Aortic smooth muscle cell (primary cell): Measurements from ENCODE around the gene P3R3URF. TPM values are rescaled to one million over a fixed set of nuclear protein-coding genes. Genes with fewer than 3 reads are reported as not detected.

Experiments used
- total RNA-seq: library from RNA; depleted of rRNA; stranded (reverse); fragments of >200 nt; gene quantifications from 2 replicates; pipeline ENCODE4 v1.2.3, GENCODE V29; 2014

Gene P3R3URF
- not detected in 2 replicates for total RNA-seq

DNA sequence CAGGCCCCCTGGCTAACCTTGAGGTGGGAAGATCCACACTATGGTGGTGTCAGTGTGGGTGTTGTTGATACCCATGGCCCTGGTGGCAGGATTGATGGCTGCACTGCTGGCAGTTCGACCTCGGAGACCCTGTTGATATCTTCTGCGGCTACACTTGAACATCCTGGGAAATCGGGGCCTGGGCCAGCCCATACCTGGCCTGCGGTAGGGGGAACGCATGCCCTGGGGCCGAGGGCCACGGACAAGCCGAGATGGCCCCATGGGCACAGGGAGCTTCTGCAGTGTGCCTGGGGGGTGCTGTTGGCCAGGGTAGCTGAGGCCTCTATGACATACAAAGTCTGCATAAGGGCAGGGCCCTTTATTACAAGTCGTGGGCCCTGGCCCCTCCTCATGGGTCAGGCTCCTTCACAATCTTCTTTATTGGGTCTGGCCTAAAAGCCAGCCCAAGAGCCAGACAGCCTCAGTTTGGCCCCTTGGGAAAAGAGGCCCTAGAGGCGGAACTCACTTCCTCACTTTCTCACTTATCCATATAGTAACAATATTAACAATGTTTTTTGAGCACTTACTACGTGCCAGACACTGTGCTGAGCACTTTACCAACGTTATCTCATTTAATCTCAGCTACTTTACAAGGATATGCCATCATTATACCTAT is at the start of gene P3R3URF:
P3R3URF (minus strand) TSS at position 278 of the 655 bp plus-strand sequence; CDS start at position 261, 17 bp downstream.

DNA sequence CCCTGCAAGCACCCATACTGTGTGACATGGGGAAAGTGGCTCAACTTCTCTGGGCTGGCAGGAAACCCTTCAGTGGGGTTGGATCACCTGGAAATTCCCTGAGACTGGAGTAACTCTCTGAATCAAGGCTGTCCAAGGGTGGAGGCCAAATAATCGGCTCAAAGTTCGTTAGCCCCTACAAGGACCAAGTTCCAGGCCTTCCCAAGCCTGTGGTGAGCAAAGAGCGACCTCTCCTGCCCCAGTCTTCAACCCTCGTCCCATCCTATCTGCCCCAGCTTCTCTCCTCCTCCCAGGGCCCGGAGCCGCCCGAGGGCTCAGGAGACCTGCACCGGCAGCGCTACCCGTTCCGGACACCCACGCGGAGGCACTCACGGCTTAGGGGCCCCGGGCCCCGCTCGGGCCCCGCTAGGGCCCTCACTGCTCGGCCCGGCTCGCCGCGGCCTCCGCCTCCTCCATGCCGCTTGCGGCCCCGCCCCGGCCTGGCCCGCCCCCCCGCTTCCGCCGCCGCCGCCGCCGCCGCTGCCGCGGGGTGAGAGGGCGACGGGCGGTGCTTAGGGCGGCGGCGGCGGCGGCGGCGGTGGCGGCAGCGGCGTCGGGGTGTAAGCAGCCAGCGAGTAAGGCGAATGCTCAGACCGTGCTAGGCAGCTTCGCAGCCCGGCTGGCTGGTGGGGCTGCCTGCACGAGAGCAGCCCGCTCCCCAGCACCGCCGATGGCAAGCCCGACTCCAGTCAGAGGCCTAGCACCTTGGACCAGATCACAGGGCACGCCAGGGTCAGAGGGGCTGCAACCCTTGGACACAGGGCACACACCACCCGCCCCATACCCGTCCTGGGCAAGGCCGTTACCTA is 21.9 kb upstream of the P3R3URF start, which contains the start of gene POMGNT1:
POMGNT1 (minus strand) TSS at position 471 of the 848 bp plus-strand sequence. CDS start 613 bp downstream, outside the sequence.

GRCh38 chr1:46174448-46175231 is 1.6 kb downstream of the P3R3URF start, which contains the start of gene TSPAN1:
Gene TSPAN1 (plus strand): TSS chr1:46175087. CDS start chr1:46181108, 6,021 bp downstream.

GRCh38 chr1:46132529-46133180 is 43.6 kb downstream of the P3R3URF start, which contains the start of gene PIK3R3:
Gene PIK3R3 (minus strand): TSS chr1:46132629. CDS start chr1:46131952, 677 bp downstream.

Other genes with a start within 250 kb of the P3R3URF start
- 9.4 and 10.9 TPM in 2 replicates for gene PIK3R3, start 43.9 kb downstream of the P3R3URF start, total RNA-seq
- 0.79 and 1.6 TPM in 2 replicates for gene TSPAN1, start 1.4 kb downstream of the P3R3URF start, total RNA-seq
- 50.7 and 59.7 TPM in 2 replicates for gene POMGNT1, start 21.9 kb upstream of the P3R3URF start, total RNA-seq
- 7.5 and 9.1 TPM in 2 replicates for gene LURAP1, start 26.8 kb upstream of the P3R3URF start, total RNA-seq
- gene RAD54L, start 71.3 kb upstream of the P3R3URF start, total RNA-seq: 1.5 and 4.0 TPM in 2 replicates
- 66.5 and 72.8 TPM in 2 replicates for gene LRRC41, start 127.1 kb upstream of the P3R3URF start, total RNA-seq
- 763 and 780 TPM in 2 replicates for gene UQCRH, start 127.2 kb upstream of the P3R3URF start, total RNA-seq
- 10.5 and 12.7 TPM in 2 replicates for gene NSUN4, start 164.3 kb upstream of the P3R3URF start, total RNA-seq
- 0.37 and 0.92 TPM in 2 replicates for gene FAAH, start 217.8 kb upstream of the P3R3URF start, total RNA-seq